Central memory CD8-positive, alpha-beta T cell (primary cell): ENCODE measurements around the gene SNRPA.

Experiments used
- ATAC-seq: fragments of 150-1000 bp; cut with Tn5 transposase; replicated peaks from 2 replicates; pipeline ENCODE4 v1.10.0; 2022; ENCODE audit warnings: mild to moderate bottlenecking, moderate FRiP score, moderate number of reproducible peaks; ENCODE audit not compliant: poor library complexity, severe bottlenecking; ENCODE audit errors: extremely low read depth
- DNase-seq, 2 donors: peaks; one replicate each; pipeline ENCODE4 v3.0.0; 2021; ENCODE audit warnings: low spot score in 2 of 2
- H3K27ac Mint-ChIP-seq: one replicate; pipeline ENCODE4 v1.8.0; 2022; ENCODE audit warnings: low read depth, mild to moderate bottlenecking, moderate library complexity, mixed read lengths
- H3K27me3 Mint-ChIP-seq: one replicate; pipeline ENCODE4 v1.8.0; 2022; ENCODE audit warnings: mixed read lengths
- H3K36me3 Mint-ChIP-seq: one replicate; pipeline ENCODE4 v1.8.0; 2022; ENCODE audit warnings: mild to moderate bottlenecking, moderate library complexity, mixed read lengths; ENCODE audit not compliant: insufficient read depth
- H3K4me1 Mint-ChIP-seq: one replicate; pipeline ENCODE4 v1.8.0; 2022; ENCODE audit warnings: mixed read lengths
- H3K4me3 Mint-ChIP-seq: one replicate; pipeline ENCODE4 v1.8.0; 2022; ENCODE audit warnings: mild to moderate bottlenecking, moderate library complexity, mixed read lengths
- H3K9me3 Mint-ChIP-seq: one replicate; pipeline ENCODE4 v1.8.0; 2022; ENCODE audit warnings: mixed read lengths

SNRPA gene

GRCh38 chr19:40813182-40813581, 62.2 kb downstream of the SNRPA start:
- H3K36me3 Mint-ChIP-seq, result peaks cover 19% of the 10 kb centered on the region
- H3K4me3 Mint-ChIP-seq, result peak overlapping the region; percentile 85
- no peaks in the 10 kb centered on the region for H3K27me3 Mint-ChIP-seq
- H3K9me3 Mint-ChIP-seq, result no peaks in the 10 kb centered on the region
- peaks cover 52% of the 10 kb centered on the region for H3K4me1 Mint-ChIP-seq
- ATAC-seq (no peak), DNase-seq (no peak)
- H3K27ac Mint-ChIP-seq, result peak overlapping the region; percentile 65
